T follicular helper cell (primary cell): ENCODE measurements around the gene RARG.
A peak's percentile ranks its signal among the peaks of the same experiment; 100 is the strongest.
"Not testable (repeated sequence)": the region's sequence is repeated elsewhere in the genome, so short reads cannot be mapped to it uniquely, and the experiment has no call there.

ENCODE experiments used
- DNase-seq: peaks from one replicate; pipeline ENCODE4 v3.0.0-alpha.2; 2020; ENCODE audit warnings: low read depth

RARG gene

GRCh38 chr12:53190108-53190729 lies 41.8 kb downstream of the RARG start:
- peak; percentile 36 for DNase-seq

- DNase-seq: no peak
Measured at GRCh38 chr12:53187145-53187899, 44.7 kb downstream of the RARG start.

- DNase-seq: no peak
Measured at GRCh38 chr12:53186745-53187144, 45.3 kb downstream of the RARG start.

- no peak for DNase-seq
Measured at GRCh38 chr12:53185582-53186153, 46.3 kb downstream of the RARG start.

GRCh38 chr12:53184828-53185227 lies 47.2 kb downstream of the RARG start:
- no peak for DNase-seq

- no peak for DNase-seq
Measured at GRCh38 chr12:53182903-53183302, 49.1 kb downstream of the RARG start.

- DNase-seq: no peak
Measured at GRCh38 chr12:53181935-53182334, 50.1 kb downstream of the RARG start.

- DNase-seq: peak; percentile 65
Measured at GRCh38 chr12:53180931-53181645, 50.9 kb downstream of the RARG start.

GRCh38 chr12:53180220-53180930 lies 51.6 kb downstream of the RARG start, which contains the start of the genes CSAD and ZNF740:
Gene CSAD (minus strand): TSS chr12:53180925. CDS start chr12:53173470, 7,455 bp downstream.
Gene ZNF740 (plus strand): TSS chr12:53180722. CDS start chr12:53181984, 1,262 bp downstream.
- peak; percentile 96 for DNase-seq

- no peak for DNase-seq
Measured at GRCh38 chr12:53179687-53180219, 52.3 kb downstream of the RARG start.

GRCh38 chr12:53178803-53179202 lies 53.2 kb downstream of the RARG start:
- not testable (repeated sequence) for DNase-seq

- DNase-seq: not testable (repeated sequence)
Measured at GRCh38 chr12:53177447-53177846, 54.6 kb downstream of the RARG start.

- no peak for DNase-seq
Measured at GRCh38 chr12:53176750-53177149, 55.3 kb downstream of the RARG start.

- DNase-seq: no peak
Measured at GRCh38 chr12:53174881-53175491, 57.0 kb downstream of the RARG start.

- DNase-seq: no peak
Measured at GRCh38 chr12:53173085-53173715, 58.8 kb downstream of the RARG start.

GRCh38 chr12:53172352-53172751 lies 59.7 kb downstream of the RARG start:
- DNase-seq: no peak

- no peak for DNase-seq
Measured at GRCh38 chr12:53171725-53172329, 60.2 kb downstream of the RARG start.

GRCh38 chr12:53170876-53171724 lies 60.9 kb downstream of the RARG start:
- no peak for DNase-seq

GRCh38 chr12:53170215-53170614 lies 61.8 kb downstream of the RARG start:
- DNase-seq: no peak
